Fibroblast of lung (primary cell): ENCODE data around the gene TAB2. TPM values are rescaled to one million over a fixed set of nuclear protein-coding genes. Genes with fewer than 3 reads are reported as not detected.
"Not testable (repeated sequence)": the region's sequence is repeated elsewhere in the genome, so short reads cannot be mapped to it uniquely, and the experiment has no call there.

ENCODE experiments used
- DNase-seq, 2 donors: peaks; one replicate each; pipeline versions ENCODE4 v3.0.0 to v3.0.0-alpha.2; 2010; ENCODE audit warnings: low read depth in 2 of 2
- H2AFZ ChIP-seq: 2 replicates; pipeline ENCODE4 v1.5.1; 2012; ENCODE audit warnings: low read length, control low read depth, inconsistent platforms
- H3K27ac ChIP-seq: 2 replicates; pipeline ENCODE4 v1.5.1; 2011; ENCODE audit warnings: low read length, control low read depth; ENCODE audit not compliant: insufficient read depth
- H3K27me3 ChIP-seq: 2 replicates; pipeline ENCODE4 v1.5.1; 2011; ENCODE audit warnings: mild to moderate bottlenecking, low read length; ENCODE audit not compliant: control insufficient read depth, insufficient read depth
- H3K36me3 ChIP-seq: 2 replicates; pipeline ENCODE4 v1.5.1; 2011; ENCODE audit warnings: low read length; ENCODE audit not compliant: control insufficient read depth, insufficient read depth
- H3K4me1 ChIP-seq: 2 replicates; pipeline ENCODE4 v1.5.1; 2011; ENCODE audit warnings: low read length; ENCODE audit not compliant: control insufficient read depth, insufficient read depth; ENCODE audit errors: extremely low read depth
- H3K4me2 ChIP-seq: 2 replicates; pipeline ENCODE4 v1.5.1; 2011; ENCODE audit warnings: low read length, control low read depth; ENCODE audit not compliant: insufficient read depth; ENCODE audit errors: extremely low read depth
- H3K4me3 ChIP-seq, 4 experiments: fragments of 200-600 bp in 1 of 4; sonication (generic) in 1 of 4; replicated peaks in 1 of 4; 2 replicates each; pipeline ENCODE4 v1.5.1; 2011 to 2016; ENCODE audit warnings: low read length in 4 of 4, low read depth in 3 of 4, mild to moderate bottlenecking in 3 of 4, control low read depth in 2 of 4, inconsistent platforms in 1 of 4, mixed read lengths in 1 of 4; ENCODE audit not compliant: insufficient read depth in 1 of 4; ENCODE audit errors: control extremely low read depth in 1 of 4
- H3K79me2 ChIP-seq: 2 replicates; pipeline ENCODE4 v1.5.1; 2012; ENCODE audit warnings: mild to moderate bottlenecking, low read length, inconsistent platforms; ENCODE audit not compliant: control insufficient read depth, insufficient read depth
- H3K9ac ChIP-seq: 2 replicates; pipeline ENCODE4 v1.5.1; 2011; ENCODE audit warnings: mild to moderate bottlenecking, low read length, control low read depth; ENCODE audit not compliant: insufficient read depth
- H3K9me3 ChIP-seq: 2 replicates; pipeline ENCODE4 v1.5.1; 2012; ENCODE audit warnings: low read depth, low read length; ENCODE audit not compliant: control insufficient read depth, insufficient read depth
- H4K20me1 ChIP-seq: 2 replicates; pipeline ENCODE4 v1.5.1; 2011; ENCODE audit warnings: low read length; ENCODE audit not compliant: control insufficient read depth, insufficient read depth; ENCODE audit errors: extremely low read depth
- EZH2 ChIP-seq: IDR thresholded peaks from 2 replicates; pipeline ENCODE4 v1.5.1; 2012; ENCODE audit warnings: low read length, control low read depth, mild to moderate bottlenecking; ENCODE audit errors: missing control alignments
- polyA plus RNA-seq, 2 donors: library from polyadenylated mRNA; depleted of rRNA in 1 of 2; stranded (reverse) in 1 of 2; unstranded in 1 of 2; fragments of >200 nt; gene quantifications; 2 replicates each; pipeline ENCODE4 v1.2.1, GENCODE V29; 2011 to 2012; ENCODE audit warnings: missing spikeins in 1 of 2
- total RNA-seq: library from RNA; depleted of rRNA; stranded (reverse); fragments of >200 nt; gene quantifications from 2 replicates; pipeline ENCODE4 v1.2.1, GENCODE V29; 2014
- TF ChIP-seq, protein P1 (sequence below), 2 donors: IDR thresholded peaks in 1 of 2; conservative IDR thresholded peaks in 1 of 2; 1 replicate in 1 of 2; 2 replicates in 1 of 2; pipeline ENCODE4 v1.5.1; 2011 to 2012; ENCODE audit warnings: low read length in 2 of 2, control low read depth in 1 of 2, inconsistent platforms in 1 of 2, low read depth in 1 of 2, mild to moderate bottlenecking in 1 of 2

TAB2 gene
- total and polyA plus RNA-seq, 2 donors (not counting 1 experiment from before 2014, with no cell fraction given): 27.2 to 49.7 TPM

DNA sequence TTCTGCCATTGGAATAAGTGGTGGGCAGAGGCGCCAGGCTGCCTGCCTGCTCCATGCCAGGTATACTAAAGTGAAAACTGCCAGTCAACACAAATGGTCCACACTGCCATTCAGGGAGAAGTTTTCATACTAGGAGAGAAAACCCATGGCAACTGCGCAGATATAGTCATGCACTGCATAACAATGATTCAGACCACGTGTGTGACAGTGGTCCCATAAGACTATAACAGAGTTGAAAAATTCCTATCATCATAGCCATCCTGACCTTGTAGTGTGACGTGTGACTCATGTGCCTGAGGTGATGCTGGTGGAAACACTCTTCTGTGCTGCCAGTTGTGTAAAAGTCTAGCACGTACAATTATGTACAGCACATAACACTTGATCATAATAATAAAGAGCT lies 142.2 kb downstream of the TAB2 start:
- Histone ChIP-seq H3K27ac (no peak overlapping the region), H3K9me3 (no peaks in the 10 kb centered on the region), H3K4me3 (no peak overlapping the region), H3K79me2 (no peaks in the 10 kb centered on the region), H4K20me1 (peaks cover 3% of the 10 kb centered on the region), H3K9ac (no peak overlapping the region), H3K4me2 (no peak overlapping the region), H3K4me1 (peaks cover 7% of the 10 kb centered on the region), H3K27me3 (no peaks in the 10 kb centered on the region), H2AFZ (no peak overlapping the region), H3K36me3 (no peaks in the 10 kb centered on the region)
- DNase-seq: peak in 1 of 2 donors; percentile 36
- TF ChIP-seq EZH2: no peak
- TF ChIP-seq, protein P1, sequence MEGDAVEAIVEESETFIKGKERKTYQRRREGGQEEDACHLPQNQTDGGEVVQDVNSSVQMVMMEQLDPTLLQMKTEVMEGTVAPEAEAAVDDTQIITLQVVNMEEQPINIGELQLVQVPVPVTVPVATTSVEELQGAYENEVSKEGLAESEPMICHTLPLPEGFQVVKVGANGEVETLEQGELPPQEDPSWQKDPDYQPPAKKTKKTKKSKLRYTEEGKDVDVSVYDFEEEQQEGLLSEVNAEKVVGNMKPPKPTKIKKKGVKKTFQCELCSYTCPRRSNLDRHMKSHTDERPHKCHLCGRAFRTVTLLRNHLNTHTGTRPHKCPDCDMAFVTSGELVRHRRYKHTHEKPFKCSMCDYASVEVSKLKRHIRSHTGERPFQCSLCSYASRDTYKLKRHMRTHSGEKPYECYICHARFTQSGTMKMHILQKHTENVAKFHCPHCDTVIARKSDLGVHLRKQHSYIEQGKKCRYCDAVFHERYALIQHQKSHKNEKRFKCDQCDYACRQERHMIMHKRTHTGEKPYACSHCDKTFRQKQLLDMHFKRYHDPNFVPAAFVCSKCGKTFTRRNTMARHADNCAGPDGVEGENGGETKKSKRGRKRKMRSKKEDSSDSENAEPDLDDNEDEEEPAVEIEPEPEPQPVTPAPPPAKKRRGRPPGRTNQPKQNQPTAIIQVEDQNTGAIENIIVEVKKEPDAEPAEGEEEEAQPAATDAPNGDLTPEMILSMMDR (conservative IDR thresholded peaks at IDR 0.05 in 1 of 2, IDR thresholded peaks at IDR 0.05 in 1 of 2; ENCODE audit: low read depth in 1 of 2, low read length in 2 of 2): no peak

GRCh38 chr6:149460249-149460648 lies 142.7 kb downstream of the TAB2 start:
- not testable (repeated sequence) for H3K4me3 ChIP-seq, H3K27me3 ChIP-seq, H3K4me1 ChIP-seq, H4K20me1 ChIP-seq, H3K79me2 ChIP-seq, H3K27ac ChIP-seq, H3K9ac ChIP-seq, H3K36me3 ChIP-seq, H3K4me2 ChIP-seq, H2AFZ ChIP-seq, H3K9me3 ChIP-seq, DNase-seq

Other genes with a start within 250 kb of the TAB2 start
- gene SUMO4, start 82.5 kb downstream of the TAB2 start, total RNA-seq: 1.0 and 2.1 TPM in 2 replicates
- not detected in 2 replicates for gene SUMO4, start 82.5 kb downstream of the TAB2 start, polyA plus RNA-seq
- gene ZC3H12D, start 167.3 kb downstream of the TAB2 start, total RNA-seq: under 0.01 and 0.17 TPM in 2 replicates
- 0.01 TPM in 1 of 2 replicates, not detected in the other for gene ZC3H12D, start 167.3 kb downstream of the TAB2 start, polyA plus RNA-seq
- 37.5 and 41.1 TPM in 2 replicates for gene PPIL4, start 228.3 kb downstream of the TAB2 start, total RNA-seq
- 15.2 and 15.9 TPM in 2 replicates for gene PPIL4, start 228.3 kb downstream of the TAB2 start, polyA plus RNA-seq
- gene GINM1, start 248.7 kb downstream of the TAB2 start, total RNA-seq: 53.8 and 56.8 TPM in 2 replicates
- gene GINM1, start 248.7 kb downstream of the TAB2 start, polyA plus RNA-seq: 54.7 and 91.1 TPM in 2 replicates